CD14-positive monocyte (primary cell): Measurements from ENCODE around the gene ATP13A3. TPM values are rescaled to one million over a fixed set of nuclear protein-coding genes. Genes with fewer than 3 reads are reported as not detected.

Experiments used
- DNase-seq, 3 donors: peaks; one replicate each; pipeline ENCODE4 v3.0.0-alpha.2; 2011 to 2022
- H2AFZ ChIP-seq: 2 replicates; pipeline ENCODE4 v1.6.0; 2012; ENCODE audit warnings: mild to moderate bottlenecking, low read depth, low read length, inconsistent platforms; ENCODE audit not compliant: insufficient read depth, poor library complexity, severe bottlenecking
- H3K27ac ChIP-seq, 2 donors: 1 replicate in 1 of 2; 2 replicates in 1 of 2; pipeline ENCODE4 v1.5.1; 2012 to 2013; ENCODE audit warnings: low read length in 2 of 2, control low read depth in 1 of 2, inconsistent platforms in 1 of 2, low read depth in 1 of 2, mild to moderate bottlenecking in 1 of 2
- H3K27me3 ChIP-seq, 2 donors: one replicate each; pipeline versions ENCODE4 v1.6.0 to v1.6.1; 2011 to 2013; ENCODE audit warnings: low read length in 2 of 2; ENCODE audit not compliant: control insufficient read depth in 2 of 2, insufficient read depth in 2 of 2
- H3K36me3 ChIP-seq, 2 donors: replicated peaks in 1 of 2; 1 replicate in 1 of 2; 2 replicates in 1 of 2; pipeline versions ENCODE4 v1.5.1 to v1.6.1; 2012 to 2013; ENCODE audit warnings: low read length in 2 of 2, control low read depth in 1 of 2, inconsistent platforms in 1 of 2, mild to moderate bottlenecking in 1 of 2; ENCODE audit not compliant: insufficient read depth in 2 of 2, control insufficient read depth in 1 of 2
- H3K4me1 ChIP-seq, 2 donors: 1 replicate in 1 of 2; 2 replicates in 1 of 2; pipeline versions ENCODE4 v1.5.1 to v1.6.1; 2012 to 2013; ENCODE audit warnings: low read length in 2 of 2, control low read depth in 1 of 2, inconsistent platforms in 1 of 2, mild to moderate bottlenecking in 1 of 2, moderate library complexity in 1 of 2; ENCODE audit not compliant: insufficient read depth in 2 of 2, control insufficient read depth in 1 of 2
- H3K4me2 ChIP-seq: replicated peaks from 2 replicates; pipeline ENCODE3; 2012; ENCODE audit warnings: low read length, moderate library complexity, mild to moderate bottlenecking; ENCODE audit not compliant: poor library complexity, severe bottlenecking; ENCODE audit errors: extremely low read depth
- H3K4me3 ChIP-seq, 3 experiments: fragments of 200-600 bp in 1 of 3; sonication (generic) in 1 of 3; replicated peaks in 1 of 3; 1 replicate in 2 of 3; 2 replicates in 1 of 3; pipeline ENCODE4 v1.5.1; 2011 to 2013; ENCODE audit warnings: low read length in 3 of 3, mild to moderate bottlenecking in 3 of 3, control low read depth in 2 of 3, low read depth in 2 of 3, inconsistent platforms in 1 of 3, moderate library complexity in 1 of 3
- H3K79me2 ChIP-seq: 2 replicates; pipeline ENCODE4 v1.6.0; 2012; ENCODE audit warnings: mild to moderate bottlenecking, control low read depth, inconsistent platforms, low read length, moderate library complexity; ENCODE audit not compliant: insufficient read depth
- H3K9ac ChIP-seq: 2 replicates; pipeline ENCODE4 v1.6.0; 2017; ENCODE audit warnings: low read length, mild to moderate bottlenecking; ENCODE audit not compliant: insufficient read depth, poor library complexity, severe bottlenecking
- H3K9me3 ChIP-seq, 2 donors: replicated peaks in 1 of 2; 1 replicate in 1 of 2; 2 replicates in 1 of 2; pipeline versions ENCODE4 v1.5.1 to v1.6.1; 2012 to 2013; ENCODE audit warnings: low read length in 2 of 2, control low read depth in 1 of 2; ENCODE audit not compliant: control insufficient read depth in 1 of 2, insufficient read depth in 1 of 2
- H4K20me1 ChIP-seq: 2 replicates; pipeline ENCODE4 v1.6.0; 2012; ENCODE audit warnings: mild to moderate bottlenecking, low read length, control low read depth, moderate library complexity; ENCODE audit not compliant: insufficient read depth
- H3K27ac Mint-ChIP-seq, 7 donors: one replicate each; pipeline ENCODE4 v1.8.0; 2020; ENCODE audit warnings: mild to moderate bottlenecking in 7 of 7, mixed read lengths in 7 of 7, moderate library complexity in 6 of 7, inconsistent platforms in 2 of 7
- H3K27me3 Mint-ChIP-seq, 3 donors: one replicate each; pipeline ENCODE4 v1.8.0; 2021 to 2022; ENCODE audit warnings: low read depth in 3 of 3, mild to moderate bottlenecking in 3 of 3, mixed read lengths in 3 of 3, moderate library complexity in 3 of 3, inconsistent platforms in 1 of 3
- H3K36me3 Mint-ChIP-seq, 2 donors: one replicate each; pipeline ENCODE4 v1.8.0; 2020; ENCODE audit warnings: mixed read lengths in 2 of 2, inconsistent platforms in 1 of 2, mild to moderate bottlenecking in 1 of 2
- H3K4me1 Mint-ChIP-seq: one replicate; pipeline ENCODE4 v1.8.0; 2020; ENCODE audit warnings: mild to moderate bottlenecking, mixed read lengths
- H3K4me3 Mint-ChIP-seq, 2 donors: one replicate each; pipeline ENCODE4 v1.8.0; 2020; ENCODE audit warnings: mild to moderate bottlenecking in 2 of 2, mixed read lengths in 2 of 2, moderate library complexity in 1 of 2
- H3K9me3 Mint-ChIP-seq, 7 donors: one replicate each; pipeline ENCODE4 v1.8.0; 2020 to 2022; ENCODE audit warnings: mixed read lengths in 7 of 7, mild to moderate bottlenecking in 6 of 7, moderate library complexity in 6 of 7, inconsistent platforms in 2 of 7
- WGBS: methylation state at CpG from one replicate; pipeline ENCODE4 v1.1.5; 2013; ENCODE audit warnings: missing lambda C conversion rate; ENCODE audit not compliant: insufficient coverage; 5-methylcytosine and 5-hydroxymethylcytosine counted together
- intact Hi-C, 2 donors: fragments of 100-400 bp; cut with micrococcal nuclease; formaldehyde crosslinking; loops; one replicate each; pipeline versions ENCODE4 v1.15.0 to v1.15.1; 2023
- polyA plus RNA-seq, 3 donors: library from polyadenylated mRNA; depleted of rRNA in 1 of 3; unstranded in 2 of 3; stranded (reverse) in 1 of 3; fragments of 300-500 nt in 2 of 3; fragments of >200 nt in 1 of 3; fragmentation: Illumina TruSeq in 2 of 3; gene quantifications; 1 replicate in 2 of 3; 2 replicates in 1 of 3; pipeline ENCODE4 v1.2.3, GENCODE V29; 2012 to 2021
- TF ChIP-seq, protein P1 (sequence below): fragments of 200-600 bp; IDR thresholded peaks from one replicate; pipeline ENCODE4 v1.8.0; 2022; ENCODE audit warnings: antibody characterized with exemption, mild to moderate bottlenecking

Gene ATP13A3
- polyA plus RNA-seq, 3 donors: 4.7 to 19.5 (median 5.2) TPM

DNA sequence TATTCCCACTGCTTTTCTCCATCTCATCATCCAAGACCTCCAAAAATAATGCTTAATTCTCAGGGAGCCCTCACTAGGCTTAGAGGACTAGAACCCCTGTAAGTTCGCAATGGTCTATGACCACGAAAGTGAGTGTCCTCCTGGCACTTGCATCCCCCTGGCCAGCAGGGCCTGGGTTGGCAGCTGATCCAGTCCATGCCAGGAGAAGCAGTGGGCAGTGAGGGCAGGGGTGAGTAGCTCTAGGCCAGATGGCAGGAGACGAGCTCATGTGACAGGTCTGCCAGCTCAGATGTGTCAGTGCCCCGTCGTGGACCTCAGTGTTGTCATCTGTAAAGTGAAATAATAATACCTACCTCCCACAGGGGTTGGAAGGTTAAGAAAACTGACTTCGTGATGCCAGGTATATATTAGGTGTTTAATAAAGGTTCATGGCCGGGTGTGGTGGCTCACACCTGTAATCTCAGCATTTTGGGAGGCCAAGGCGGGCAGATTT lies 98.8 kb downstream of the ATP13A3 start:
- Histone ChIP-seq H2AFZ (no peak overlapping the region), H3K36me3 (no peaks in the 10 kb centered on the region), H3K9me3 (peaks cover 0 to 6% of the 10 kb centered on the region in 2 donors), H3K9ac (no peak overlapping the region), H3K4me1 (no peaks in the 10 kb centered on the region), H3K4me2 (no peak overlapping the region), H3K4me3 (no peak overlapping the region), H3K27ac (no peak overlapping the region), H3K27me3 (peaks cover 0 to 7% of the 10 kb centered on the region in 2 donors), H3K79me2 (no peaks in the 10 kb centered on the region), H4K20me1 (no peaks in the 10 kb centered on the region)
- Mint-ChIP-seq H3K27me3 (peaks cover 16 to 29% (median 24%) of the 10 kb centered on the region in 3 donors), H3K4me3 (no peak overlapping the region), H3K4me1 (peaks cover 2% of the 10 kb centered on the region), H3K9me3 (peaks cover 5 to 10% (median 8%) of the 10 kb centered on the region in 7 donors), H3K27ac (peak overlapping the region in 1 of 7 donors; percentile 16), H3K36me3 (no peaks in the 10 kb centered on the region)
- DNase-seq: no peak
- 94% methylated on average over 3 of the region's 8 CpGs for WGBS
- TF ChIP-seq, protein P1, sequence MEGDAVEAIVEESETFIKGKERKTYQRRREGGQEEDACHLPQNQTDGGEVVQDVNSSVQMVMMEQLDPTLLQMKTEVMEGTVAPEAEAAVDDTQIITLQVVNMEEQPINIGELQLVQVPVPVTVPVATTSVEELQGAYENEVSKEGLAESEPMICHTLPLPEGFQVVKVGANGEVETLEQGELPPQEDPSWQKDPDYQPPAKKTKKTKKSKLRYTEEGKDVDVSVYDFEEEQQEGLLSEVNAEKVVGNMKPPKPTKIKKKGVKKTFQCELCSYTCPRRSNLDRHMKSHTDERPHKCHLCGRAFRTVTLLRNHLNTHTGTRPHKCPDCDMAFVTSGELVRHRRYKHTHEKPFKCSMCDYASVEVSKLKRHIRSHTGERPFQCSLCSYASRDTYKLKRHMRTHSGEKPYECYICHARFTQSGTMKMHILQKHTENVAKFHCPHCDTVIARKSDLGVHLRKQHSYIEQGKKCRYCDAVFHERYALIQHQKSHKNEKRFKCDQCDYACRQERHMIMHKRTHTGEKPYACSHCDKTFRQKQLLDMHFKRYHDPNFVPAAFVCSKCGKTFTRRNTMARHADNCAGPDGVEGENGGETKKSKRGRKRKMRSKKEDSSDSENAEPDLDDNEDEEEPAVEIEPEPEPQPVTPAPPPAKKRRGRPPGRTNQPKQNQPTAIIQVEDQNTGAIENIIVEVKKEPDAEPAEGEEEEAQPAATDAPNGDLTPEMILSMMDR: no peak
- intact Hi-C loops: no loop called here

DNA sequence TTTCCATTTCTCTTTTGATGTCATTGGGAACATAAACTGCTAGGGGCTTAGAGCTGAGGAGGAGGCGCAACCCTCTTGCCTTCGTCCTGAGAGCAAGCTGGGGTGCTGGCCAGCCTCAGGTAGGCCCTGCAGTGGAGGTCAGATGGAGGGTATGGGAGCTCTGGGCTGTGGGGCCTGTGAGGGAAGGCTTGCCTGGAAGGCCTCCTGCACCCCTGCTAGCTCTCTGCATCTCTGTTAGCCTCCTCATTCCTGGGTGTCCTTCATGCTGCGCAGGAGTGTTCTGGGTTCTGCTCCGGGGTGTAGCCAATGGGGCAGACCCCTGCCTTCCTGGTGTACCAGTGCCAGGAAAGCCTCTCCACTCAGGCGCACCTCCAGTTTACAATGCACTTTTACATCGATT lies 99.5 kb downstream of the ATP13A3 start:
- Histone ChIP-seq H3K9ac (no peak overlapping the region), H4K20me1 (no peaks in the 10 kb centered on the region), H3K4me3 (no peak overlapping the region), H3K79me2 (no peaks in the 10 kb centered on the region), H3K27ac (no peak overlapping the region), H3K36me3 (no peaks in the 10 kb centered on the region), H3K27me3 (peaks cover 0 to 2% of the 10 kb centered on the region in 2 donors), H3K4me2 (no peak overlapping the region), H3K4me1 (no peaks in the 10 kb centered on the region), H2AFZ (no peak overlapping the region), H3K9me3 (peaks cover 0 to 6% of the 10 kb centered on the region in 2 donors)
- Mint-ChIP-seq H3K27ac (peak overlapping the region in 1 of 7 donors; percentile 12), H3K27me3 (peaks cover 14 to 26% (median 23%) of the 10 kb centered on the region in 3 donors), H3K9me3 (peaks cover 5 to 10% (median 8%) of the 10 kb centered on the region in 7 donors), H3K4me3 (no peak overlapping the region), H3K36me3 (no peaks in the 10 kb centered on the region), H3K4me1 (peaks cover 2% of the 10 kb centered on the region)
- TF ChIP-seq, protein P1: no peak
- WGBS: 95% methylated on average over 3 of the region's 6 CpGs
- DNase-seq: no peak
- intact Hi-C loops: no loop called here
